ENCODE measurements around the gene SOX18. TPM values are rescaled to one million over a fixed set of nuclear protein-coding genes. Genes with fewer than 3 reads are reported as not detected.
A peak's percentile ranks its signal among the peaks of the same experiment; 100 is the strongest.

Gene SOX18
- total and polyA plus RNA-seq, 2 donors from 2014 or later = 36.5 to 56.7 TPM

- DNase-seq = no peak
- Histone ChIP-seq H3K36me3 (ENCODE audit: control insufficient read depth in 2 of 3, insufficient read depth in 3 of 3, low read length in 3 of 3) (no peaks in the 10 kb centered on the region), H3K9me3 (ENCODE audit: control insufficient read depth in 2 of 3, insufficient read depth in 1 of 3, low read length in 3 of 3) (no peaks in the 10 kb centered on the region), H3K4me1 (ENCODE audit: control insufficient read depth in 2 of 3, insufficient read depth in 2 of 3, low read depth in 1 of 3, low read length in 3 of 3) (no peaks in the 10 kb centered on the region), H3K9ac (ENCODE audit: low read length in 3 of 3) (no peak overlapping the region), H3K27me3 (ENCODE audit: control insufficient read depth, insufficient read depth, low read length) (no peaks in the 10 kb centered on the region), H3K4me3 (ENCODE audit: low read length in 3 of 3) (no peak overlapping the region), H3K27ac (ENCODE audit: low read depth in 2 of 2, low read length in 2 of 2) (no peak overlapping the region)
- FAIRE-seq = no peak
- intact Hi-C loops (cut with DNase I) = no loop called here
- TF ChIP-seq, protein P1, sequence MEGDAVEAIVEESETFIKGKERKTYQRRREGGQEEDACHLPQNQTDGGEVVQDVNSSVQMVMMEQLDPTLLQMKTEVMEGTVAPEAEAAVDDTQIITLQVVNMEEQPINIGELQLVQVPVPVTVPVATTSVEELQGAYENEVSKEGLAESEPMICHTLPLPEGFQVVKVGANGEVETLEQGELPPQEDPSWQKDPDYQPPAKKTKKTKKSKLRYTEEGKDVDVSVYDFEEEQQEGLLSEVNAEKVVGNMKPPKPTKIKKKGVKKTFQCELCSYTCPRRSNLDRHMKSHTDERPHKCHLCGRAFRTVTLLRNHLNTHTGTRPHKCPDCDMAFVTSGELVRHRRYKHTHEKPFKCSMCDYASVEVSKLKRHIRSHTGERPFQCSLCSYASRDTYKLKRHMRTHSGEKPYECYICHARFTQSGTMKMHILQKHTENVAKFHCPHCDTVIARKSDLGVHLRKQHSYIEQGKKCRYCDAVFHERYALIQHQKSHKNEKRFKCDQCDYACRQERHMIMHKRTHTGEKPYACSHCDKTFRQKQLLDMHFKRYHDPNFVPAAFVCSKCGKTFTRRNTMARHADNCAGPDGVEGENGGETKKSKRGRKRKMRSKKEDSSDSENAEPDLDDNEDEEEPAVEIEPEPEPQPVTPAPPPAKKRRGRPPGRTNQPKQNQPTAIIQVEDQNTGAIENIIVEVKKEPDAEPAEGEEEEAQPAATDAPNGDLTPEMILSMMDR (IDR thresholded peaks at IDR 0.05; ENCODE audit: borderline replicate concordance, extremely low read depth, insufficient read depth) = no peak
Measured at GRCh38 chr20:64071341-64072332, 22.2 kb upstream of the SOX18 start.

DNA sequence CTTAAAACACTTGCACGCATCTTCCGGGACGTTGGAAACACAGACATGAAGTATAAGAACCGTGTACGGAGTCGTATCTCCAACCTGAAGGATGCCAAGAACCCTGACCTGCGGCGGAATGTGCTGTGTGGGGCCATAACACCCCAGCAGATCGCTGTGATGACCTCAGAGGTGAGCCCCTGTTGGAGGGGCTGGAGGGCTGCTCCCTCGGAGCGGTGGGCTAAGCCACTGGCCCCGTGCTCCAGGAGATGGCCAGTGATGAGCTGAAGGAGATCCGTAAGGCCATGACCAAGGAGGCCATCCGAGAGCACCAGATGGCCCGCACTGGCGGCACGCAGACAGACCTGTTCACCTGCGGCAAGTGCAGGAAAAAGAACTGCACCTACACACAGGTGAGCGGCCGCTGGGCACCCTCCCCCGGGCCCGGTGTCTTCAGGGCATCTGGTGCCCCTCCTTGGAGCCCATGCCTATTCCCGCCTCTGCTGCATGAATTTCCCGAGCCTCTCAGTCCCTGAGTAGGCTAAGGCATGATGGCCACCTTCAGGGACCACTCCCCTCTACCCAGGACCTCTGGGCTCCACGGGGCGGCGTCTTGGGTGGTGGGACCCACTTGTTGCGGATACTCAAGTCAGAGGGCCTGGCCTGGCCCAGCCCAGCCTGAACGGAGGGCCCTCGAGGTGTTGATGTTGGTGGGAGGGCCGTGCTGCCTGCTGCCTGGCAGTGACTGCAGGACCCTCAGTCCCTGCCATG, 21.0 kb upstream of the SOX18 start:
- Histone ChIP-seq H3K4me1 (ENCODE audit: control insufficient read depth in 2 of 3, insufficient read depth in 2 of 3, low read depth in 1 of 3, low read length in 3 of 3) (no peaks in the 10 kb centered on the region), H3K36me3 (ENCODE audit: control insufficient read depth in 2 of 3, insufficient read depth in 3 of 3, low read length in 3 of 3) (no peaks in the 10 kb centered on the region), H3K27me3 (ENCODE audit: control insufficient read depth, insufficient read depth, low read length) (no peaks in the 10 kb centered on the region), H3K9ac (ENCODE audit: low read length in 3 of 3) (no peak overlapping the region), H3K4me3 (ENCODE audit: low read length in 3 of 3) (no peak overlapping the region), H3K9me3 (ENCODE audit: control insufficient read depth in 2 of 3, insufficient read depth in 1 of 3, low read length in 3 of 3) (no peaks in the 10 kb centered on the region), H3K27ac (ENCODE audit: low read depth in 2 of 2, low read length in 2 of 2) (no peak overlapping the region)
- FAIRE-seq (no peak), DNase-seq (no peak)
- TF ChIP-seq, protein P1 (IDR thresholded peaks at IDR 0.05; ENCODE audit: borderline replicate concordance, extremely low read depth, insufficient read depth) = no peak
- intact Hi-C loops (cut with DNase I) = no loop called here

- H3K4me3 ChIP-seq (ENCODE audit: low read length in 3 of 3) = no peak overlapping the region
- peaks cover 0 to 4% (median 0%) of the 10 kb centered on the region in 3 donors for H3K4me1 ChIP-seq (ENCODE audit: control insufficient read depth in 2 of 3, insufficient read depth in 2 of 3, low read depth in 1 of 3, low read length in 3 of 3)
- no peak overlapping the region for H3K9ac ChIP-seq (ENCODE audit: low read length in 3 of 3)
- H3K27ac ChIP-seq (ENCODE audit: low read depth in 2 of 2, low read length in 2 of 2) = no peak overlapping the region
- no peaks in the 10 kb centered on the region for H3K27me3 ChIP-seq (ENCODE audit: control insufficient read depth, insufficient read depth, low read length)
- TF ChIP-seq, protein P1 (IDR thresholded peaks at IDR 0.05; ENCODE audit: borderline replicate concordance, extremely low read depth, insufficient read depth) = peak; percentile 42
- DNase-seq (peak in 2 of 5 donors; percentile 62 to 78), FAIRE-seq (no peak)
- intact Hi-C loops (cut with DNase I) = no loop called here
- no peaks in the 10 kb centered on the region for H3K9me3 ChIP-seq (ENCODE audit: control insufficient read depth in 2 of 3, insufficient read depth in 1 of 3, low read length in 3 of 3)
- no peaks in the 10 kb centered on the region for H3K36me3 ChIP-seq (ENCODE audit: control insufficient read depth in 2 of 3, insufficient read depth in 3 of 3, low read length in 3 of 3)
Measured at GRCh38 chr20:64069614-64070243, 20.3 kb upstream of the SOX18 start.

Data from kidney (tissue), 14 donors.